GM12878 (cell line): ENCODE measurements around the gene DHX29. TPM values are rescaled to one million over a fixed set of nuclear protein-coding genes. Genes with fewer than 3 reads are reported as not detected.

Experiments
- ATAC-seq: fragments of 200-7000 bp; cut with Tn5 transposase; 3 replicates; pipeline ENCODE4 v1.9.1; 2020; ENCODE audit warnings: mild to moderate bottlenecking, moderate library complexity
- BruUV-seq: library from RNA; stranded (reverse); fragments of 400-500 nt; replicated peaks from 2 replicates; lab custom pipeline; 2021; lab: Mats Ljungman, UMichigan
- CTCF ChIA-PET: fragments of 300-600 bp; sonication (Branson Sonifier 250); formaldehyde crosslinking; extraction: SDS; loops from one replicate; lab custom pipeline; 2021; ENCODE audit warnings: inconsistent platforms; lab: Yijun Ruan, JAX
- POLR2A ChIA-PET: fragments of 350-600 bp; formaldehyde crosslinking; extraction: SDS; loops from one replicate; lab custom pipeline; 2021; ENCODE audit warnings: inconsistent platforms; lab: Charles Lee
- RAD21 ChIA-PET: fragments of 300-600 bp; sonication (Branson Sonifier 250); formaldehyde crosslinking; loops from one replicate; lab custom pipeline; 2023; ENCODE audit warnings: antibody characterized with exemption; ENCODE audit not compliant: unreplicated experiment; lab: Charles Lee
- SMC1A ChIA-PET: fragments of 300-600 bp; sonication (Branson Sonifier 250); formaldehyde crosslinking; loops from one replicate; lab custom pipeline; 2023; ENCODE audit not compliant: unreplicated experiment, uncharacterized antibody; lab: Charles Lee
- DNase-seq: peaks from one replicate; pipeline ENCODE4 v3.0.0-alpha.2; 2011; ENCODE audit warnings: low read depth, low spot score
- FAIRE-seq: peaks from 3 replicates; lab custom pipeline; 2011; peaks lifted over from hg19 to GRCh38; lab: Jason Lieb, UNC
- H2AFZ ChIP-seq: 2 replicates; pipeline ENCODE4 v1.6.0; 2011; ENCODE audit warnings: low read depth, low read length, control low read depth; ENCODE audit not compliant: control insufficient read depth
- H3K27ac ChIP-seq: 2 replicates; pipeline ENCODE4 v1.5.1; 2011; ENCODE audit warnings: control low read depth; ENCODE audit not compliant: control insufficient read depth, insufficient read depth
- H3K27me3 ChIP-seq, 2 experiments: replicated peaks in 1 of 2; 2 replicates each; pipeline versions ENCODE4 v1.6.0 to v1.6.1; 2011; ENCODE audit warnings: low read length in 1 of 2; ENCODE audit not compliant: control insufficient read depth in 2 of 2, insufficient read depth in 2 of 2
- H3K36me3 ChIP-seq, 2 experiments: 2 replicates each; pipeline ENCODE4 v1.5.1; 2011; ENCODE audit warnings: low read length in 1 of 2; ENCODE audit not compliant: control insufficient read depth in 2 of 2, insufficient read depth in 2 of 2
- H3K4me1 ChIP-seq: 2 replicates; pipeline ENCODE4 v1.6.1; 2011; ENCODE audit warnings: mild to moderate bottlenecking, low read length, moderate library complexity, mixed read lengths; ENCODE audit not compliant: control insufficient read depth, insufficient read depth
- H3K4me2 ChIP-seq: 2 replicates; pipeline ENCODE4 v1.6.0; 2011; ENCODE audit warnings: control low read depth; ENCODE audit not compliant: control insufficient read depth, insufficient read depth
- H3K4me3 ChIP-seq: fragments of 200-600 bp; sonication (generic); 2 replicates; pipeline ENCODE4 v1.5.1; 2016
- H3K79me2 ChIP-seq: 2 replicates; pipeline ENCODE4 v1.6.0; 2011; ENCODE audit warnings: low read length; ENCODE audit not compliant: control insufficient read depth, insufficient read depth
- H3K9ac ChIP-seq: 2 replicates; pipeline ENCODE4 v1.8.0; 2011; ENCODE audit warnings: low read length, control low read depth, mixed read lengths; ENCODE audit not compliant: control insufficient read depth, insufficient read depth
- H3K9me3 ChIP-seq: replicated peaks from 3 replicates; pipeline ENCODE4 v1.5.1; 2011; ENCODE audit warnings: mild to moderate bottlenecking, low read length; ENCODE audit not compliant: control insufficient read depth, insufficient read depth
- H4K20me1 ChIP-seq: 2 replicates; pipeline ENCODE4 v1.6.0; 2011; ENCODE audit not compliant: control insufficient read depth, insufficient read depth
- HCFC1 ChIP-seq: fragments of 150-350 bp; IDR thresholded peaks from 2 replicates; pipeline ENCODE4 v1.6.1; 2014; ENCODE audit warnings: low read length
- MYB ChIP-seq: fragments of 150-350 bp; IDR thresholded peaks from 2 replicates; pipeline ENCODE4 v1.6.1; 2014; ENCODE audit warnings: mild to moderate bottlenecking, low read depth, low read length, borderline replicate concordance
- SMAD1 ChIP-seq: fragments of 450-650 bp; IDR thresholded peaks from 2 replicates; pipeline ENCODE4 v1.6.1; 2018; ENCODE audit warnings: mild to moderate bottlenecking, low read depth; ENCODE audit not compliant: partially characterized antibody
- SMARCA5 ChIP-seq: fragments of 450-650 bp; IDR thresholded peaks from 2 replicates; pipeline ENCODE4 v1.6.1; 2017; ENCODE audit warnings: mild to moderate bottlenecking
- WGBS: methylation state at CpG from one replicate; pipeline ENCODE4 v1.1.6; 2016; ENCODE audit warnings: low lambda C conversion rate; ENCODE audit not compliant: insufficient replicate concordance, insufficient coverage; ENCODE audit errors: missing lambda C conversion rate; 5-methylcytosine and 5-hydroxymethylcytosine counted together
- in situ Hi-C: fragments of 300-500 bp; cut with MboI; formaldehyde crosslinking; loops from 9 replicates; pipeline ENCODE4 v1.14.3; 2018; ENCODE audit warnings: mixed read lengths
- intact Hi-C: fragments of 100-400 bp; cut with micrococcal nuclease; formaldehyde crosslinking; loops from one replicate; pipeline ENCODE4 v1.14.2; 2022; ENCODE audit not compliant: unreplicated experiment
- polyA plus RNA-seq, 11 experiments: library from polyadenylated mRNA; depleted of rRNA in 4 of 11; unstranded in 6 of 11; stranded (reverse) in 5 of 11; fragments of >200 nt; fragmentation: Nextera tagmentation in 4 of 11; fragmentation: Illumina TruSeq in 1 of 11; extraction: Ambion mirVana in 4 of 11; extraction: Trizol in 1 of 11; gene quantifications; 1 replicate in 1 of 11; 2 replicates in 10 of 11; pipeline versions ENCODE4 v1.2.1 to v1.2.3, GENCODE V29; 2011 to 2016; ENCODE audit warnings: inconsistent platforms in 2 of 11, missing spikeins in 2 of 11, low read depth in 1 of 11
- total RNA-seq, 4 experiments: library from RNA; depleted of rRNA in 3 of 4; stranded (reverse); fragments of >200 nt in 3 of 4; fragmentation: Illumina TruSeq in 1 of 4; extraction: Trizol in 1 of 4; gene quantifications; 2 replicates each; pipeline versions ENCODE4 v1.2.1 to v1.2.3, GENCODE V29; 2013 to 2021

The DHX29 gene
- total and polyA plus RNA-seq, 10 of the 15 experiments (the other 5 are each of a cell fraction or from before 2014, with no cell fraction given) = 5.3 to 49.1 (median 17.2) TPM

- 15% methylated on average over 2 of the region's 2 CpGs for WGBS
- FAIRE-seq (no peak), ATAC-seq (no peak)
- ChIA-PET CTCF (interaction anchor here (0.8 kb wide), 1 partner anchor 14 kb away, joined by 3 read pairs; no protein-coding TSS in a partner anchor), RAD21 (no interaction called here)
- Histone ChIP-seq H3K4me2 (no peak overlapping the region), H3K36me3 (no peaks in the 10 kb centered on the region), H4K20me1 (no peaks in the 10 kb centered on the region), H3K9ac (no peak overlapping the region), H3K27ac (no peak overlapping the region), H3K9me3 (no peaks in the 10 kb centered on the region)
- BruUV-seq = no TSS peak
- no peak for TF ChIP-seq MYB
- no peak for TF ChIP-seq HCFC1
- TF ChIP-seq SMAD1 = no peak
- no peak for TF ChIP-seq SMARCA5
- TF ChIP-seq, all 136 proteins: peak for 0
- POLR2A ChIA-PET = interaction anchor here (0.6 kb wide), 1 partner anchor 39 kb away, joined by 4 read pairs; no protein-coding TSS in a partner anchor
- in situ Hi-C loops = no loop called here
- Histone ChIP-seq H3K27me3 (peaks cover 1 to 4% of the 10 kb centered on the region in 2 experiments; a peak in 2 of 4 replicates), H2AFZ (no peak overlapping the region), H3K79me2 (no peaks in the 10 kb centered on the region), H3K4me1 (no peaks in the 10 kb centered on the region), H3K4me3 (no peak overlapping the region)
- SMC1A ChIA-PET = no interaction called here
- DNase-seq = no peak
- intact Hi-C loops = no loop called here
These were observed 96.2 kb downstream of the DHX29 start for GRCh38 chr5:55211184-55211874.

Other genes starting within 250 kb of the DHX29 start
- not detected in 2 replicates for gene GZMA, start 205.0 kb downstream of the DHX29 start, total RNA-seq (2014; rRNA removed)
- not detected in 2 replicates for gene GZMA, start 205.0 kb downstream of the DHX29 start, total RNA-seq (2014; rRNA removed; fragmentation: Illumina TruSeq; extraction: Trizol)
- gene GZMA, start 205.0 kb downstream of the DHX29 start, total RNA-seq (2021) = not detected in 2 replicates
- gene GZMA, start 205.0 kb downstream of the DHX29 start, polyA plus RNA-seq (2011; rRNA removed) = 0.18 and 0.20 TPM in 2 replicates
- not detected in 2 replicates for gene GZMA, start 205.0 kb downstream of the DHX29 start, polyA plus RNA-seq (2014; fragmentation: Illumina TruSeq; extraction: Trizol)
- gene GZMA, start 205.0 kb downstream of the DHX29 start, polyA plus RNA-seq (2014; fragmentation: Nextera tagmentation; extraction: Ambion mirVana) = not detected
- not detected in 2 replicates for gene GZMA, start 205.0 kb downstream of the DHX29 start, polyA plus RNA-seq (2014; rRNA removed)
- gene GZMA, start 205.0 kb downstream of the DHX29 start, polyA plus RNA-seq (2016; fragmentation: Nextera tagmentation; extraction: Ambion mirVana) = not detected
- gene GPX8, start 147.5 kb downstream of the DHX29 start, total RNA-seq (2014; rRNA removed) = not detected in 2 replicates
- not detected in 2 replicates for gene GPX8, start 147.5 kb downstream of the DHX29 start, total RNA-seq (2014; rRNA removed; fragmentation: Illumina TruSeq; extraction: Trizol)
- gene GPX8, start 147.5 kb downstream of the DHX29 start, total RNA-seq (2021) = not detected in 2 replicates
- gene GPX8, start 147.5 kb downstream of the DHX29 start, polyA plus RNA-seq (2011; rRNA removed) = not detected in 2 replicates
- not detected in 2 replicates for gene GPX8, start 147.5 kb downstream of the DHX29 start, polyA plus RNA-seq (2014; fragmentation: Illumina TruSeq; extraction: Trizol)
- gene GPX8, start 147.5 kb downstream of the DHX29 start, polyA plus RNA-seq (2014; fragmentation: Nextera tagmentation; extraction: Ambion mirVana) = not detected
- not detected in 2 replicates for gene GPX8, start 147.5 kb downstream of the DHX29 start, polyA plus RNA-seq (2014; rRNA removed)
- under 1 TPM in 1 of 2 experiments, not detected in 1; 0.11 TPM for gene GPX8, start 147.5 kb downstream of the DHX29 start, polyA plus RNA-seq (2016; fragmentation: Nextera tagmentation; extraction: Ambion mirVana)
- gene CDC20B, start 134.5 kb downstream of the DHX29 start, total RNA-seq (2014; rRNA removed) = not detected in 2 replicates
- gene CDC20B, start 134.5 kb downstream of the DHX29 start, total RNA-seq (2014; rRNA removed; fragmentation: Illumina TruSeq; extraction: Trizol) = not detected in 2 replicates
- gene CDC20B, start 134.5 kb downstream of the DHX29 start, total RNA-seq (2021) = not detected in 2 replicates
- 0.11 TPM in 1 of 2 replicates, not detected in the other for gene CDC20B, start 134.5 kb downstream of the DHX29 start, polyA plus RNA-seq (2011; rRNA removed)
- not detected in 2 replicates for gene CDC20B, start 134.5 kb downstream of the DHX29 start, polyA plus RNA-seq (2014; fragmentation: Illumina TruSeq; extraction: Trizol)
- not detected for gene CDC20B, start 134.5 kb downstream of the DHX29 start, polyA plus RNA-seq (2014; fragmentation: Nextera tagmentation; extraction: Ambion mirVana)
- gene CDC20B, start 134.5 kb downstream of the DHX29 start, polyA plus RNA-seq (2014; rRNA removed) = not detected in 2 replicates
- under 1 TPM in 1 of 2 experiments, not detected in 1; 0.05 TPM for gene CDC20B, start 134.5 kb downstream of the DHX29 start, polyA plus RNA-seq (2016; fragmentation: Nextera tagmentation; extraction: Ambion mirVana)
- gene MCIDAS, start 80.4 kb downstream of the DHX29 start, total RNA-seq (2014; rRNA removed) = not detected in 2 replicates
- not detected in 2 replicates for gene MCIDAS, start 80.4 kb downstream of the DHX29 start, total RNA-seq (2014; rRNA removed; fragmentation: Illumina TruSeq; extraction: Trizol)
- not detected in 2 replicates for gene MCIDAS, start 80.4 kb downstream of the DHX29 start, total RNA-seq (2021)
- gene MCIDAS, start 80.4 kb downstream of the DHX29 start, polyA plus RNA-seq (2011; rRNA removed) = not detected in 2 replicates
- not detected in 2 replicates for gene MCIDAS, start 80.4 kb downstream of the DHX29 start, polyA plus RNA-seq (2014; fragmentation: Illumina TruSeq; extraction: Trizol)
- not detected for gene MCIDAS, start 80.4 kb downstream of the DHX29 start, polyA plus RNA-seq (2014; fragmentation: Nextera tagmentation; extraction: Ambion mirVana)
- not detected in 2 replicates for gene MCIDAS, start 80.4 kb downstream of the DHX29 start, polyA plus RNA-seq (2014; rRNA removed)
- gene MCIDAS, start 80.4 kb downstream of the DHX29 start, polyA plus RNA-seq (2016; fragmentation: Nextera tagmentation; extraction: Ambion mirVana) = not detected
- not detected in 2 replicates for gene CCNO, start 74.1 kb downstream of the DHX29 start, total RNA-seq (2014; rRNA removed)
- not detected in 2 replicates for gene CCNO, start 74.1 kb downstream of the DHX29 start, total RNA-seq (2014; rRNA removed; fragmentation: Illumina TruSeq; extraction: Trizol)
- not detected in 2 replicates for gene CCNO, start 74.1 kb downstream of the DHX29 start, total RNA-seq (2021)
- not detected in 2 replicates for gene CCNO, start 74.1 kb downstream of the DHX29 start, polyA plus RNA-seq (2011; rRNA removed)
- gene CCNO, start 74.1 kb downstream of the DHX29 start, polyA plus RNA-seq (2014; fragmentation: Illumina TruSeq; extraction: Trizol) = not detected in 2 replicates
- not detected for gene CCNO, start 74.1 kb downstream of the DHX29 start, polyA plus RNA-seq (2014; fragmentation: Nextera tagmentation; extraction: Ambion mirVana)
- gene CCNO, start 74.1 kb downstream of the DHX29 start, polyA plus RNA-seq (2014; rRNA removed) = 0.05 TPM in 1 of 2 replicates, not detected in the other
- gene CCNO, start 74.1 kb downstream of the DHX29 start, polyA plus RNA-seq (2016; fragmentation: Nextera tagmentation; extraction: Ambion mirVana) = not detected
- gene MTREX, start 295 bp upstream of the DHX29 start, total RNA-seq (2014; rRNA removed) = 43.0 and 75.1 TPM in 2 replicates
- 102 TPM in 2 replicates for gene MTREX, start 295 bp upstream of the DHX29 start, total RNA-seq (2014; rRNA removed; fragmentation: Illumina TruSeq; extraction: Trizol)
- 66.2 and 74.0 TPM in 2 replicates for gene MTREX, start 295 bp upstream of the DHX29 start, total RNA-seq (2021)
- 62.9 and 139 TPM in 2 replicates for gene MTREX, start 295 bp upstream of the DHX29 start, polyA plus RNA-seq (2011; rRNA removed)
- gene MTREX, start 295 bp upstream of the DHX29 start, polyA plus RNA-seq (2014; fragmentation: Illumina TruSeq; extraction: Trizol) = 67.9 and 68.9 TPM in 2 replicates
- 10 to 100 TPM; 20.1 to 26.1 TPM for gene MTREX, start 295 bp upstream of the DHX29 start, polyA plus RNA-seq (2014; fragmentation: Nextera tagmentation; extraction: Ambion mirVana)
- 38.8 and 51.3 TPM in 2 replicates for gene MTREX, start 295 bp upstream of the DHX29 start, polyA plus RNA-seq (2014; rRNA removed)
- 10 to 100 TPM; 38.7 to 46.6 TPM for gene MTREX, start 295 bp upstream of the DHX29 start, polyA plus RNA-seq (2016; fragmentation: Nextera tagmentation; extraction: Ambion mirVana)
- gene PLPP1, start 227.3 kb upstream of the DHX29 start, total RNA-seq (2014; rRNA removed) = 11.2 and 11.3 TPM in 2 replicates
- 6.2 and 7.7 TPM in 2 replicates for gene PLPP1, start 227.3 kb upstream of the DHX29 start, total RNA-seq (2014; rRNA removed; fragmentation: Illumina TruSeq; extraction: Trizol)
- gene PLPP1, start 227.3 kb upstream of the DHX29 start, total RNA-seq (2021) = 9.1 and 10.2 TPM in 2 replicates
- 6.0 and 6.5 TPM in 2 replicates for gene PLPP1, start 227.3 kb upstream of the DHX29 start, polyA plus RNA-seq (2011; rRNA removed)
- gene PLPP1, start 227.3 kb upstream of the DHX29 start, polyA plus RNA-seq (2014; fragmentation: Illumina TruSeq; extraction: Trizol) = 9.7 and 10.6 TPM in 2 replicates
- gene PLPP1, start 227.3 kb upstream of the DHX29 start, polyA plus RNA-seq (2014; fragmentation: Nextera tagmentation; extraction: Ambion mirVana) = 1 to 10 TPM; 3.0 TPM
- 7.7 and 9.8 TPM in 2 replicates for gene PLPP1, start 227.3 kb upstream of the DHX29 start, polyA plus RNA-seq (2014; rRNA removed)
- 1 to 10 TPM; 7.5 to 8.6 TPM for gene PLPP1, start 227.3 kb upstream of the DHX29 start, polyA plus RNA-seq (2016; fragmentation: Nextera tagmentation; extraction: Ambion mirVana)